Peyer's patch (tissue), 4 donors: ENCODE results near the gene ZNF580. TPM values are rescaled to one million over a fixed set of nuclear protein-coding genes. Genes with fewer than 3 reads are reported as not detected.

Experiments used
- DNase-seq, 3 donors: peaks; one replicate each; pipeline ENCODE4 v3.0.0-alpha.2; 2017 to 2019
- H3K27ac ChIP-seq, 4 donors: fragments of 200-600 bp; sonication (generic); one replicate each; pipeline ENCODE4 v1.5.1; 2016 to 2019
- H3K27me3 ChIP-seq, 2 donors: fragments of 200-600 bp; sonication (generic); one replicate each; pipeline ENCODE4 v1.5.1; 2019
- H3K36me3 ChIP-seq, 3 donors: fragments of 200-600 bp; sonication (generic); one replicate each; pipeline ENCODE4 v1.5.1; 2016 to 2019
- H3K4me1 ChIP-seq, 4 donors: fragments of 200-600 bp; sonication (generic); one replicate each; pipeline ENCODE4 v1.5.1; 2016 to 2019
- H3K4me3 ChIP-seq, 4 donors: fragments of 200-600 bp; sonication (generic); 1 replicate in 3 of 4; 2 replicates in 1 of 4; pipeline ENCODE4 v1.5.1; 2016 to 2019; ENCODE audit warnings: mild to moderate bottlenecking in 1 of 4
- H3K9me3 ChIP-seq, 4 donors: fragments of 200-600 bp; sonication (generic); one replicate each; pipeline ENCODE4 v1.5.1; 2016 to 2019; ENCODE audit warnings: mild to moderate bottlenecking in 1 of 4
- POLR2A ChIP-seq, 2 donors: fragments of 450-650 bp; IDR thresholded peaks; one replicate each; pipeline ENCODE4 v1.5.1; 2017; ENCODE audit warnings: antibody characterized with exemption in 2 of 2, mild to moderate bottlenecking in 2 of 2, moderate library complexity in 2 of 2
- total RNA-seq, 4 donors: library from RNA; depleted of rRNA; stranded (reverse); fragments of >200 nt; gene quantifications; one replicate each; pipeline ENCODE4 v1.1.0, GENCODE V29; 2016
- TF ChIP-seq, protein P1 (sequence below), 6 experiments: fragments of 450-650 bp in 4 of 6; fragments of 200-600 bp in 2 of 6; sonication (generic) in 1 of 6; IDR thresholded peaks; one replicate each; pipeline ENCODE4 v1.5.1; 2017 to 2019; ENCODE audit warnings: antibody characterized with exemption in 6 of 6, mild to moderate bottlenecking in 3 of 6, moderate library complexity in 1 of 6

Gene ZNF580
- total RNA-seq, 4 donors from 2014 or later = 12.3 to 38.4 (median 25.2) TPM

DNA sequence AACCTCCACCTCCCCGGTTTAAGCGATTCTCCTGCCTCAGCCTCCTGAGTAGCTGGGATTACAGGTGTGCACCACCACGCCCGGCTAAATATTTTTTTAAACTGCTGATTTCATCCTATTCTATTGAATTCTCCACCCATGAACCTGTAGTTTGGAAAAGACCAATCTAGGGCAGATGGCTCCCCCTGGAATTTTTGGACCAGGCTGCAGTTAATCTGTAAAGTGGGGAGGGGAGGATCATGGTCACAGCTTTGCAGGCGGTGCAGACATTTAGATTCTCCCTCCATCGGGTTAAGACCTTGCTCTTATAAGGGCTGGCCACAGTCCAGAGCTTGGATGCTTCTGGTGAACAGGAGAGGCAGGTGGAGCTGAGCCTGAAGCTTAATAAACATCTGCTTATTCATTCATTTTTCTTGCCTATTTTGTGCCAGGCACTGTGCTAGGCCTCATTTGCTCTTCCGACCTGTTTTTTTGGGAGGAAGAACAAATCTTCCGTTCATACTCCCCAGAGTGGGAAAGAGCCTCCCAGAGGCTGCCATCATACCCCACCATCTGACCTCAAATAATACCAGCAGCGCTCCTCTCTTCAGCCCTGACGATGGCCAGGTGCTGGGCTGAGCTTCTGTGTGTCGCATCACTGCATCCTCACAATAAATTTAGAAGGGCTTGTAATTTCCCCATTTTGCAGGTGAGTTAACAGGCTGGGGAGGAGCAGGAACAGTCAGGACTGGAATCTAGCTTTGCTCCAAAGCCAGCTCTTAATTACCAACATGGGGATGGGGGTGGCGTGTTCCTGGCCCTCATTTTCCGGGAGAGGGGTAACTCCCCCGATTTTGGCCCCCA is 6.3 kb downstream of the ZNF580 start:
- Histone ChIP-seq H3K27ac (peak overlapping the region; percentile 77 to 96 (median 80)), H3K36me3 (peaks cover 0 to 10% (median 0%) of the 10 kb centered on the region in 3 donors), H3K4me1 (peaks cover 3 to 44% (median 28%) of the 10 kb centered on the region in 4 donors), H3K27me3 (no peaks in the 10 kb centered on the region), H3K4me3 (peak overlapping the region; percentile 78 to 93 (median 86)), H3K9me3 (no peaks in the 10 kb centered on the region)
- TF ChIP-seq, protein P1, sequence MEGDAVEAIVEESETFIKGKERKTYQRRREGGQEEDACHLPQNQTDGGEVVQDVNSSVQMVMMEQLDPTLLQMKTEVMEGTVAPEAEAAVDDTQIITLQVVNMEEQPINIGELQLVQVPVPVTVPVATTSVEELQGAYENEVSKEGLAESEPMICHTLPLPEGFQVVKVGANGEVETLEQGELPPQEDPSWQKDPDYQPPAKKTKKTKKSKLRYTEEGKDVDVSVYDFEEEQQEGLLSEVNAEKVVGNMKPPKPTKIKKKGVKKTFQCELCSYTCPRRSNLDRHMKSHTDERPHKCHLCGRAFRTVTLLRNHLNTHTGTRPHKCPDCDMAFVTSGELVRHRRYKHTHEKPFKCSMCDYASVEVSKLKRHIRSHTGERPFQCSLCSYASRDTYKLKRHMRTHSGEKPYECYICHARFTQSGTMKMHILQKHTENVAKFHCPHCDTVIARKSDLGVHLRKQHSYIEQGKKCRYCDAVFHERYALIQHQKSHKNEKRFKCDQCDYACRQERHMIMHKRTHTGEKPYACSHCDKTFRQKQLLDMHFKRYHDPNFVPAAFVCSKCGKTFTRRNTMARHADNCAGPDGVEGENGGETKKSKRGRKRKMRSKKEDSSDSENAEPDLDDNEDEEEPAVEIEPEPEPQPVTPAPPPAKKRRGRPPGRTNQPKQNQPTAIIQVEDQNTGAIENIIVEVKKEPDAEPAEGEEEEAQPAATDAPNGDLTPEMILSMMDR (IDR thresholded peaks at IDR 0.05) = no peak
- no peak for TF ChIP-seq POLR2A (IDR thresholded peaks at IDR 0.05)
- peak in 2 of 3 donors; percentile 70 to 74 for DNase-seq

DNA sequence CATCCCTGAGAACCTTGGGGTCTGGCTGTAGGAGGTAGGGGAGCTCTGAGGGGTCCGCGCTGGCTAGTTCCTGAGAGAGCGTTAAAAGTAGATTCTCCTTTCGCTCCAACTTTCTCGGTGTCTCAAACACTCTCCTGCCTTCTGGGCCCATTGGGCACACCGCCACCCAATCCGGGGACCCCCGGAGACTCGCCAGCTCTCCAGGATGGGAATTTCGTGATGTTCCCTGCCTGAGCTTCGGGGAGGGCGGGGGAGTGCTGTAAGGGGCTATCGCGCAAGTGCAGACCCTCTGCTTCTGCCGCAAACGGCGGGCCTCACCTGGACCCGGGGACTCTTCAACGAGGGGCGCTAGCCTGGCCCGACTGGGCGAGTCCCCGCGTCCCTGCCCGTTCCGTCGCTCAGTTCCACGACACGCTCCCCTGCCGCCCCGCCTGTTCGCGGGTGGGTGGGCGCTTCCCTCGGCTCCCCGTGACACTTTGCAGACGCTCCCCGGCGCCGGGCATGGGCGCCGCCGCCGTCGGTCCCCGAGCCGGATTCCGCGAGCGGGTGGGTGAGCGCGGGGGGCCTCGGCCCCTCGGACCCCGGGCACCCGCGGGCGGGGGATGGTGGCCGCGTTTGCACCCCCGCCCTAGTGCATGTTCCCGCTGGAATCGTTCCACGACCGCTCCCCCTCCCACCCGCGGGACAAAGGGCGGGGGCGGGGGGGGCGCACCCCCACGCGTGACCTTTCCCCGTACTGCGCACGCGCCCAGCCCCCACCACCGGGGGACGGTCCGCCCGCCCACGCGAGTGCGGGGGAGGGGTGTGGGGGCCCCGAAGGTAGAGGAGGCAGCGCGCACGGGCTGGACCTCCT is 7.2 kb downstream of the ZNF580 start, which contains the start of gene CCDC106:
TSS of gene CCDC106 (plus strand) at position 481 of the 853 bp plus-strand sequence. CDS start 835 bp downstream, outside the sequence.
- Histone ChIP-seq H3K27me3 (no peaks in the 10 kb centered on the region), H3K27ac (peak within 1 kb of the TSS; percentile 77 to 96 (median 80)), H3K36me3 (peaks cover 0 to 10% (median 0%) of the 10 kb centered on the region in 3 donors), H3K4me1 (peaks cover 3 to 36% (median 26%) of the 10 kb centered on the region in 4 donors), H3K9me3 (no peaks in the 10 kb centered on the region), H3K4me3 (peak within 1 kb of the TSS; percentile 78 to 93 (median 86))
- DNase-seq = peak; percentile 72 to 81 (median 74)
- no peak for TF ChIP-seq POLR2A (IDR thresholded peaks at IDR 0.05)
- TF ChIP-seq, protein P1 (IDR thresholded peaks at IDR 0.05) = no peak

DNA sequence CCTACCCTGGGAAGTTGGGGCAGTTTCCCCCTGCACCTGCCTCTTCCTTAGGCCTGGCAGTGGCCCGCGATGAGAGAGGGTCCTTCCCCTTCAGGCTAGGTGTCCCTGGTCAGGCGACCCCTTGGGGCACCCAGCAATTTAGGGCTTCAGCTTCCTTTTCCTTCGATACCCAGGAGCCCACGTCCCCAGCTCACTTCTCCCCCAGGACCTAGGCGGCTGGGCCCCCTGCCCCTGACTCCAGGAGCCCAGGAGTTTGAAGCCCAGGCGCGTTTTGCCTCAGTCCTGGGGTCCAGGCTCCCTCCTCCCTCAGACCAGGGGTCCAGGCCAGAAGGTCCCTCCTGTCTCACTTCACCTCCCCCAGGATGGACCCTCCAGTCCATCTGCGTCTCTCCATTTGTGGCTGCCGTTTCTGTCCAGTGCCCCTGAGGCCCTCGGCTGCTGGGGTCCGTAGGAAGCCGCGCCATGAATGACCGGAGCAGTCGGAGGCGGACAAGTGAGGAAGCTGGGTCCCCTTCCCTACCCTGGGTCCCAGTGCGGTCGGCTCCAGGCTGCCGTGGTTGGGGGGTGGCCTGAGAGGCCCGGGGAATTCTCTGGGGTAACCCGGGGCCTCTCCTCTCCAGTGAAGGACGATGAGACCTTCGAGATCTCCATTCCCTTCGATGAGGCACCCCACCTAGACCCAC is 7.9 kb downstream of the ZNF580 start:
- Histone ChIP-seq H3K4me3 (peak overlapping the region; percentile 78 to 93 (median 86)), H3K27ac (peak overlapping the region; percentile 77 to 96 (median 80)), H3K9me3 (no peaks in the 10 kb centered on the region), H3K36me3 (peaks cover 0 to 10% (median 0%) of the 10 kb centered on the region in 3 donors), H3K4me1 (peaks cover 3 to 37% (median 27%) of the 10 kb centered on the region in 4 donors), H3K27me3 (no peaks in the 10 kb centered on the region)
- TF ChIP-seq POLR2A (IDR thresholded peaks at IDR 0.05) = no peak
- TF ChIP-seq, protein P1 (IDR thresholded peaks at IDR 0.05) = no peak
- DNase-seq = no peak

DNA sequence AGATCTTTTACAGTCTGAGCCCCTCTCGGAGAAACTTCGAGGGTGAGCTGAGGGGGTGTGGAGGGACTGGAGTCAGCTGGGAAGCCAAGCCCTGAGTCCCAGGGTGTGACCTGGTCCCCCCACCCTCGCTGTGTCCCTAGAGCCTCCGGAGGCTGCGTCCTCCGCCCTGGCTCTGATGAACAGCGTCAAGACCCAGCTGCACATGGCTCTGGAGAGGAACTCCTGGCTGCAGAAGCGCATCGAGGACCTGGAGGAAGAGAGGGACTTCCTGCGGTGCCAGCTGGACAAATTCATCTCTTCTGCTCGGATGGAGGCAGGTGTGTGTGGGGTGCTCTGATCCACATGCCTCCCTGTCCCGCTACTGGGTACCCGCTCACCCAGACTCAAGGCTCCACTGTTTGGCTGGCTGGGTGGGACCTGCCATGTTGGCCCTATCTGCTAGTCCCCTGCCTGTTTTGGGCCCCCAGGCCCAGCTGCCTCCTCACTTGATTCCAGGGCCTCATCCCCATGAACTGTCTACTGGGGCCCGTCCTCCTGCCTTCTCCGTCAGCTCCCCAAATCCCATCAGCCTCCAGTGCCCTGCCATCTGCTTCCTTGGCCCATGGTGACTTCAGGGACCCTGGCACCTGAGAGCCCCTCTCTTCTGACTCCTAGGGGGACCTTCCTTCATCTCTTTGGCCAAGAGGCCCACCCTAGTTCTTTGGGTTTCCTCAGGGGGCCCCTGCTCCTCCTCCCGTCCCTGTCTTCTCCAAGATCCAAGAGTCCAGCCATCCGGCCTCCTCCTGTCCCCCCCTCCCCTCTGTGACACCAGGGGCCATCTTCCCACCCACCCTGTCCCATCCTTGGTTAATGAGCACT is 8.7 kb downstream of the ZNF580 start:
- no peak for DNase-seq
- peak overlapping the region in 1 of 4 donors; percentile 96 for H3K27ac ChIP-seq
- peak overlapping the region in 2 of 4 donors; percentile 79 to 93 for H3K4me3 ChIP-seq
- no peaks in the 10 kb centered on the region for H3K9me3 ChIP-seq
- peaks cover 0 to 10% (median 0%) of the 10 kb centered on the region in 3 donors for H3K36me3 ChIP-seq
- TF ChIP-seq, protein P1 (IDR thresholded peaks at IDR 0.05) = no peak
- no peak for TF ChIP-seq POLR2A (IDR thresholded peaks at IDR 0.05)
- H3K4me1 ChIP-seq = peaks cover under 1 to 29% (median 21%) of the 10 kb centered on the region in 4 donors
- no peaks in the 10 kb centered on the region for H3K27me3 ChIP-seq
